Measurements from ENCODE around the gene SAT2. TPM values are rescaled to one million over a fixed set of nuclear protein-coding genes. Genes with fewer than 3 reads are reported as not detected.

Gene SAT2
- total RNA-seq, 1 experiment from 2014 or later: 54.9 TPM

- Histone ChIP-seq H3K9me3 (ENCODE audit: control insufficient read depth in 1 of 2, insufficient read depth in 1 of 2, low read depth in 1 of 2, low read length in 2 of 2) (peaks cover 0 to 2% of the 10 kb centered on the region in 2 experiments; a peak in 1 of 4 replicates), H3K27ac (ENCODE audit: low read depth, low read length) (no peak overlapping the region), H3K9me2 (ENCODE audit: insufficient read depth) (no peaks in the 10 kb centered on the region), H4K20me1 (ENCODE audit: insufficient read depth) (no peaks in the 10 kb centered on the region), H3K36me3 (ENCODE audit: control insufficient read depth in 1 of 2, insufficient read depth in 2 of 2, low read length in 2 of 2) (peaks cover 6 to 13% of the 10 kb centered on the region in 2 experiments; a peak in 3 of 4 replicates), H3K79me2 (ENCODE audit: insufficient read depth, low read length) (no peaks in the 10 kb centered on the region), H3K9ac (ENCODE audit: low read length) (no peak overlapping the region), H3K27me3 (ENCODE audit: insufficient read depth, low read length) (no peaks in the 10 kb centered on the region), H2AFZ (ENCODE audit: low read depth, low read length, poor library complexity, severe bottlenecking) (no peak overlapping the region), H3K4me1 (ENCODE audit: control insufficient read depth in 1 of 2, insufficient read depth in 2 of 2, low read length in 2 of 2) (no peaks in the 10 kb centered on the region), H3K4me2 (ENCODE audit: low read length) (no peak overlapping the region), H3K4me3 (replicated peaks in 1 of 2; ENCODE audit: low read depth in 1 of 2, low read length in 2 of 2) (no peak overlapping the region)
- DNase-seq (ENCODE audit: low read depth, low spot score) (no peak), ATAC-seq (no peak)
- POLR2A ChIA-PET: interaction anchor here (1.7 kb wide), 1 partner anchor 10 kb away, joined by 3 read pairs; no protein-coding TSS in a partner anchor
- no peak for TF ChIP-seq ATF3 (IDR thresholded peaks at IDR 0.05)
- TF ChIP-seq SRF (IDR thresholded peaks at IDR 0.05; ENCODE audit: low read depth): no peak
- no peak for TF ChIP-seq MAX (IDR thresholded peaks at IDR 0.05)
- no peak for TF ChIP-seq REST (IDR thresholded peaks at IDR 0.05; ENCODE audit: low read depth)
- TF ChIP-seq EZH2phosphoT487 (IDR thresholded peaks at IDR 0.05; ENCODE audit: borderline replicate concordance): no peak
- no peak for TF ChIP-seq CBX3 (IDR thresholded peaks at IDR 0.05; ENCODE audit: low read depth)
- TF ChIP-seq CEBPB (IDR thresholded peaks at IDR 0.05; ENCODE audit: low read depth): no peak
- TF ChIP-seq YY1 (IDR thresholded peaks at IDR 0.05; ENCODE audit: extremely low read depth, insufficient replicate concordance, low read depth, low read length): no peak
- TF ChIP-seq POLR2AphosphoS5 (IDR thresholded peaks at IDR 0.05; ENCODE audit: low read depth, low read length): no peak
- TF ChIP-seq POLR2A (IDR thresholded peaks at IDR 0.05; ENCODE audit: borderline replicate concordance, extremely low read depth, insufficient read depth, insufficient read length): no peak
- TF ChIP-seq ZNF274 (IDR thresholded peaks at IDR 0.05; ENCODE audit: low read depth, low read length): no peak
- TF ChIP-seq EZH2 (IDR thresholded peaks at IDR 0.05): no peak
- no peak for TF ChIP-seq RAD21 (IDR thresholded peaks at IDR 0.05; ENCODE audit: low read depth)
- no peak for TF ChIP-seq ZFX (IDR thresholded peaks at IDR 0.05)
- TF ChIP-seq SP1 (IDR thresholded peaks at IDR 0.05; ENCODE audit: low read depth): no peak
- TF ChIP-seq JUND (IDR thresholded peaks at IDR 0.05): no peak
- TF ChIP-seq ELF1 (IDR thresholded peaks at IDR 0.05; ENCODE audit: borderline replicate concordance, low read depth): no peak
- TF ChIP-seq FOSL1 (IDR thresholded peaks at IDR 0.05; ENCODE audit: low read depth): no peak
- TF ChIP-seq ZBTB33 (IDR thresholded peaks at IDR 0.05; ENCODE audit: extremely low read depth, insufficient replicate concordance, low read length): no peak
- no peak for TF ChIP-seq EGR1 (IDR thresholded peaks at IDR 0.05; ENCODE audit: low read depth)
- CTCF ChIA-PET: no interaction called here
- intact Hi-C loops (cut with micrococcal nuclease): no loop called here
- RAD21 ChIA-PET (ENCODE audit: low non-redundant PET in 1 of 2, low total read pairs in 2 of 2, uncharacterized antibody in 2 of 2, unreplicated experiment in 2 of 2): no interaction called here
- BruUV-seq (replicated peaks): no TSS peak
Observed at GRCh38 chr17:7668482-7668881, 40.9 kb upstream of the SAT2 start.

Data from HCT116 (cell line).